DMS153 (cell line): ENCODE measurements around the gene FOXP1.
"Not testable (repeated sequence)": the region's sequence is repeated elsewhere in the genome, so short reads cannot be mapped to it uniquely, and the experiment has no call there.

Experiments used
- DNase-seq: peaks from one replicate; lab custom pipeline; 2025; lab: John Stamatoyannopoulos, UW

FOXP1 gene

DNA sequence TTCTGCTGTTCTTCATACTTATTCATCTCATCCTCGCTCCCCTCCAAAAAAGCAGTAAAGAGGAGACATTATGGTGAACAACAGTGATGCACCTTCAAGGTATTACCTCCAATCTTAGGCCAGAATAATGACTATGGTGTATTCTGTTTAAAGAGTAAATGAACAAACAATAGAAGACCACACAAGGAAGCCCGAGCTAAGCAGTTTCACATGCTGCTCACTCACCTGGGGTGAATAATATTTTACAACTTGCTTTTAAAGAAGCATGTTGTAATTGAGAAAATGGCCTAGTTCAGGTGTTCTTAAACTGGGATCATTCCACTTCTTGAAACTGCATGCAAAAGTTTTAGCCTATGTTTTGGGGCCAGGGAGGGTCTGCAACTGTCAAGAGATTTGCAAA is 581.2 kb downstream of the FOXP1 start:
- no peak for DNase-seq

GRCh38 chr3:71001303-71001830 is 582.2 kb downstream of the FOXP1 start:
- DNase-seq = no peak

GRCh38 chr3:71000483-71000882 is 583.0 kb downstream of the FOXP1 start:
- DNase-seq = no peak

- DNase-seq = no peak
Observed at GRCh38 chr3:70999730-71000129, 583.8 kb downstream of the FOXP1 start.

DNA sequence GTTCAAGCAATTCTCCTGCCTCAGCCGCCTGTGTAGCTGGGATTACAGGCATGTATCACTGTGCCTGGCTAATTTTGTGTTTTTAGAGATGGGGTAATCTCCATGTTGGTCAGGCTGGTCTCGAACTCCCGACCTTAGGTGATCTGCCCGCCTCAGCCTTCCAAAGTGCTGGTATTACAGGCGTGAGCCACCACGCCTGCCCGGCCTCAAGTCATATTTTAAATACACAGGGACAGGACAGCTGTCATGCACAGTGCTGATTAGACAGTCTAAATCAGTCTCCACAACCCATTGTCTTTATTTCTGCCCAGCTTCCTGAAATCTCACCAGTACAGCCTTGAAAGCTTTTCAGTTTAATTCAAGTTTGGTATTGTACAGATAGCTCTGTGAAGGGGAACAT is 587.4 kb downstream of the FOXP1 start:
- no peak for DNase-seq

- DNase-seq = no peak
Observed at GRCh38 chr3:70994644-70995043, 588.9 kb downstream of the FOXP1 start.

- no peak for DNase-seq
Observed at GRCh38 chr3:70992562-70993204, 590.8 kb downstream of the FOXP1 start.

- no peak for DNase-seq
Observed at GRCh38 chr3:70992131-70992530, 591.4 kb downstream of the FOXP1 start.

DNA sequence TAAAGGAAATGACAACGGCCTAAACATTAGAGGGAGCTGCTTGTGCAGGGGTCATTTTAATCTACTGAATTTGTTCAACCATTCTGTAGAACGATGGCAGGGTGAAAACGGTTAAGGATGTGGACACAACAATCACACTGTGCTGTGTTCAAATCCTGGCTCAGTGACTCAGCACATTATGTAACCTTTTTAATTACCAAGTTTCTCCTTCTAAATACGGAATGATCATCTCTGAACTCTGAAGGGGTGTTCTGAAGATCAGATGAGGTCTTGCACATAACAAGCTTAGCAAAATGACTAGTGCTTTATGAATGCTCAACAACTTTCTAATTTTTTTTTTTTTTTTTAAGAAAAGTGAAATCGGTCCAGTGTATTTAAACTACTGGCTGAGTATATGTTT is 592.8 kb downstream of the FOXP1 start:
- DNase-seq = no peak

GRCh38 chr3:70990185-70990584 is 593.3 kb downstream of the FOXP1 start:
- DNase-seq = no peak

GRCh38 chr3:70989174-70989573 is 594.4 kb downstream of the FOXP1 start:
- no peak for DNase-seq

GRCh38 chr3:70988111-70988510 is 595.4 kb downstream of the FOXP1 start:
- DNase-seq = no peak

DNA sequence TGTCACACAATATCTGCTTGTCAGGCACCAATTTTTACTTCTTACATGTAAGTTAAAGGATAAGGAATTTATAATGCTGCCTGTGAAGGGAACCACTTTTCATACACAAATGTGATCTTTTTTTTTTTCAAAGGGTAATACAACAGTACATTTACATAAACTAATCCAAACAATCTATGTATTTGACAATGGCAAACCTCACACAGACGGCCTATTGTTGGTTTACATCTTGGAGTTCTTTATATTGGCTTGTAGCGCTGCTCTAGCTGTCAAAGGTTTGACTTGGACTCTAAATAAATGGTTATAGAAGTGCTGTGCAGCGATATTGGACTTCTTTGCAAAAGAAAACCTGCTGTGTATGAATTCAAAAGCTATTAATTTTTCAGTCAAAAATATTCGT is 598.0 kb downstream of the FOXP1 start:
- DNase-seq = no peak

DNA sequence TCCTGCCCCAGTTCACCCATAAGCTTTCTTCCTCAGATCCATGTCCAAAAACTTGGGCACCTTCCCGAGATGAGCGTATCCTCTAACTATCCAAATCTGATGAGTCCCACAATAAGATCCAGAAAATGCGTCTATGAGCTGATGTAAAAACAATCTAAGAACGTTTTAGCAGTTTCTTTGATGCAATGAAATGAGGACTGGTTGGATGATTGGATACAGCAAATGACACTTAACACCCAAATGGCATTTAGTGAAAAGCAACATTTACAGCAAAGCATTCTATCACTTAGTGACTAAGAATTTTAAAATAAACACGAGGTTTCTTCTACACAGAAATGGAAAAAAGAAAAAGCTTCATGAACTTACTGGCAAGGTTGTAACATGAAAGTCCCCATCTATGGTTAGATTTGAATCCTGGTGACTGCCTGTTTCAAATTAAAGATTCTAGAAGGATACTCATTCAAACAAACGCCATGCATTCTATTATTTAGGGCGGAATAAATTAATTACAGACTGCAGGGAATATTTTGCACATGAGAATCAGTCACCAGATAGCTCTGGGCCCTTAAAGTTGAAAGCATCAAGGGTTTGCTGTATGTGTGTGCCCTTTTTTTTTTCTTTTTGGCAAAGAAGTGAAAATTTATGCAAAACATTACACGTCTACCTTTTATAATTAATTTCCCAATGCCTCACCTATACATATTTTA is 598.6 kb downstream of the FOXP1 start:
- no peak for DNase-seq

DNA sequence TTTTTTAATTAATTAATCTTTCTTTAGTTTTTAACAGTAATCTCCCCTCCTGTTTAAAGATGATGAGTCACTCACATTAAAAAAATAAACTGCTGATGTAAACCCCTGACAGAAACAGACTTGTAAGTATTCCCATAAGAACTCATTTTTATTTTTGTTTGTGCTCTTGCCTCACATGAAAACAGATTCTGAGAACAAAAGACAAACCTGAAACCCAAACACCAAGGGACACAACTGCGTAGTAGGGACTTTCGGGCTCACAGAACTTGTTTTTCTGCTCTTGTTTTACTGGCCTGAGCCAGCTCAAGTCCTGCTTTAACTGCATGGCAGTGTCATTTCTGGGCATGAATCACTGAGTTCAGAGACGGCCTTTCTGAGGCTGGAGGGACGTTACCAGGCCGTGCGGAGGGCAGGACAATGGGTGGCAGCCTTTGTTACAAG is 600.8 kb downstream of the FOXP1 start:
- DNase-seq = no peak

- no peak for DNase-seq
Observed at GRCh38 chr3:70982284-70982683, 601.2 kb downstream of the FOXP1 start.

GRCh38 chr3:70981231-70981880 is 602.2 kb downstream of the FOXP1 start:
- DNase-seq = no peak

DNA sequence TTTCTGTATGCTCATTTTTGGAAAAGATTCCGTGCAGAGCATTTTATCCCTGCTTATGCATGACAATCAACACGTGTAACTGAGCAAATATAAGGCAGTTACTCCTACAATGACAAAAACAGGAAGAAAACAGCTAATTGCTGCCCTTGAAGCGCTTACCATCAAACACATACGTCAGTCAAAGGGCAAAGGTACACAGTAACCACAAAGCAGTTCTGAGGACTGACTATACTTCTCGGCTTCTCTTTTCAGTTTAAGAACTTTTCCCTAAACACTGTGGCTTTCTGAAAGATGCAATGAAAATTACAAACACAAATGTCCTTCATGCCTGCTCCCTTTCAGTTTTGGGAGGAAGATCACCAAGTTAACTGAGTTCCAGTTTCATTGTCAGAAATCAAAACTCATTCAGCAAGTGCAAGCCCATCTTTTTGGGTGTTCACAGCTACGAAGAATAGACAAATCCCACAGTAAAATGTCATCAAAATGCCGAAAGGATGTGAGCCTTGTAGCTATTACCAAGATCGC is 602.8 kb downstream of the FOXP1 start:
- no peak for DNase-seq

DNA sequence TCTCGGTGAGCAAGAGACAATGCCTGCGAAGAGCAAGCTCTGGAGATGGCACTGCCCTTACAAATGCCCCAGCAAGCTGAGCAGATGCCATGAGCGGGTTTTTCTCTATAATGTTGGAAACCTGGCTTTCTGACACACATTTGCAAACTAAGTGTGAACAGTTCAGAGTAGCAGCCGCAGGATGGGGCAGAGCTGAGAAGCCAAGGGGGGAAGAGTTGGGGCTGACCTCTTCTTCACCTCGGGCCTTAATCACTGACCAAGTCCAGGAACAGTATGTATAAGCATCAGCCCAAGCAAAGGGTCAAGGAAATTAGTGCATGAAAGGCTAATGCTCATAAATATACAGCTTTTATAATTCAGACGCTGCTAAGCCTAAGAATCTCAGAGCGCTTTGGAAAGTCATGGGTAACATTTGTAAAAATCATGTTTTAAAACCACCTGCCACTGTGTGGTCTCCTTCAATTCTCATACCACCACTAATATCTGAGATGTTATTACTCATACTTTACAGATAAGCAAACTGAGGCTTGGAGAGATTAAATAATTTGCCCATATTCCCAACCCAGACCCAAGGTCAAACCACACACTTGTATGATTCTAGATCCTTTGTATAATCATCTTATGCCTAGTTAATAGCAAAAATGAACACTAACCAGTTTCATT is 603.4 kb downstream of the FOXP1 start:
- no peak for DNase-seq

- DNase-seq = no peak
Observed at GRCh38 chr3:70977712-70978111, 605.8 kb downstream of the FOXP1 start.

DNA sequence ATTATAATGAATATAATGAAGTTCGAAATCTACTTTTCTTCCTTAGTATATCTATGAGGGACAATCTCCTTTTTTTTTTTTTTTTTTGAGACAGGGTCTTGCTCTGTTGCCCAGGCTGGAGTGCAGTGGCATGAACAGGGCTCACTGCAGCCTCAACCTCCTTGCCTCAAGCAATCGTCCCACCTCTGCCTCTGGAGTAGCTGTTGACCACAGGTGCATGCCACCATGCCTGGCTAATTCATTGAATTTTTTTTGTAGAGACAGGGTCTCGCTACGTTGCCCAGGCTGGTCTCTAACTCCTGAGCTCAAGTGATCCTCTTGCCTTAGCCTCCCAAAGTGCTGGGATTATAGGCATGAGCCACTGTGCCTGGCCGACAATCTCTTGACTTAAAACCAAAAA is 607.5 kb downstream of the FOXP1 start:
- not testable (repeated sequence) for DNase-seq

- DNase-seq = no peak
Observed at GRCh38 chr3:70974747-70975146, 608.8 kb downstream of the FOXP1 start.
